Parathyroid adenoma (tissue), 2 donors: ENCODE measurements around the gene PLPP2.

ENCODE experiments used
- H2AFZ ChIP-seq: fragments of 300-600 bp; sonication (generic); one replicate; pipeline ENCODE4 v1.7.0; 2017; ENCODE audit warnings: antibody characterized with exemption, mild to moderate bottlenecking
- H3K27ac ChIP-seq: fragments of 300-600 bp; sonication (generic); one replicate; pipeline ENCODE4 v1.7.0; 2017
- H3K27me3 ChIP-seq: fragments of 300-600 bp; sonication (generic); one replicate; pipeline ENCODE4 v1.7.0; 2017; ENCODE audit warnings: low read length; ENCODE audit not compliant: control insufficient read depth, insufficient read depth
- H3K36me3 ChIP-seq: fragments of 300-600 bp; sonication (generic); one replicate; pipeline ENCODE4 v1.7.0; 2017; ENCODE audit warnings: low read length; ENCODE audit not compliant: control insufficient read depth, insufficient read depth
- H3K4me1 ChIP-seq: fragments of 300-600 bp; sonication (generic); one replicate; pipeline ENCODE4 v1.7.0; 2017; ENCODE audit warnings: control low read depth
- H3K4me2 ChIP-seq: fragments of 300-600 bp; sonication (generic); one replicate; pipeline ENCODE4 v1.7.0; 2017; ENCODE audit warnings: low read length
- H3K4me3 ChIP-seq: fragments of 300-600 bp; sonication (generic); one replicate; pipeline ENCODE4 v1.7.0; 2017; ENCODE audit warnings: low read depth, low read length
- H3K79me2 ChIP-seq: fragments of 300-600 bp; sonication (generic); one replicate; pipeline ENCODE4 v1.7.0; 2017; ENCODE audit warnings: control low read depth
- H3K9ac ChIP-seq: fragments of 300-600 bp; sonication (generic); one replicate; pipeline ENCODE4 v1.7.0; 2017; ENCODE audit warnings: mild to moderate bottlenecking
- H3K9me3 ChIP-seq: fragments of 300-600 bp; sonication (generic); one replicate; pipeline ENCODE4 v1.7.0; 2017; ENCODE audit warnings: low read length; ENCODE audit not compliant: control insufficient read depth
- TF ChIP-seq, protein P1 (sequence below): fragments of 300-600 bp; sonication (generic); IDR thresholded peaks from one replicate; pipeline ENCODE4 v1.7.0; 2017; ENCODE audit warnings: antibody characterized with exemption, mild to moderate bottlenecking
- donor health status: primary hyperparathyroidism.

The PLPP2 gene

DNA sequence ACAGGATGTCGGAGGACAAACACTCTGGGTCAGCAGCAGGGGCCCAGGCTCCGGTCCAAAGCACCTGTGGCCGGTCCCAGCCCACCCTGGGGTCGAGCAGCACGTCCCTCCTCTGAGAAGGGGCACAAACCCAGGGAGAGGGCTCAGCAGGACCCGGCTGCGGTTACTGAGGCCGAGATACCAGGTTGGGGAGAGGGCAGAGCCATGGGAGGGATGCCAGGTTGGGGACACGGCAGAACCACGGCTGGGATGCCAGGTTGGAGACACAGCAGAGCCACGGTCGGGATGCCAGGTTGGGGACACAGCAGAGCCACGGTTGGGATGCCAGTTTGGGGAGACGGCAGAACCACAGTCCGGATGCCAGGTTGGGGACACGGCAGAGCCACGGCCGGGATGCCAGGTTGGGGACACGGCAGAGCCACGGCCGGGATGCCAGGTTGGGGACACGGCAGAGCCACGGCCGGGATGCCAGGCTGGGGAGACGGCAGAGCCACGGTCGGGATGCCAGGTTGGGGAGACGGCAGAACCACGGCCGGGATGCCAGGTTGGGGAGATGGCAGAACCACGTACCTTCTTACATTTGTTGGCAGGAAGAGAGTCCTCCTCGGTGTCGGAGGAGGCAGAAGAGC is 34.8 kb upstream of the PLPP2 start:
- no peaks in the 10 kb centered on the region for H3K36me3 ChIP-seq
- TF ChIP-seq, protein P1, sequence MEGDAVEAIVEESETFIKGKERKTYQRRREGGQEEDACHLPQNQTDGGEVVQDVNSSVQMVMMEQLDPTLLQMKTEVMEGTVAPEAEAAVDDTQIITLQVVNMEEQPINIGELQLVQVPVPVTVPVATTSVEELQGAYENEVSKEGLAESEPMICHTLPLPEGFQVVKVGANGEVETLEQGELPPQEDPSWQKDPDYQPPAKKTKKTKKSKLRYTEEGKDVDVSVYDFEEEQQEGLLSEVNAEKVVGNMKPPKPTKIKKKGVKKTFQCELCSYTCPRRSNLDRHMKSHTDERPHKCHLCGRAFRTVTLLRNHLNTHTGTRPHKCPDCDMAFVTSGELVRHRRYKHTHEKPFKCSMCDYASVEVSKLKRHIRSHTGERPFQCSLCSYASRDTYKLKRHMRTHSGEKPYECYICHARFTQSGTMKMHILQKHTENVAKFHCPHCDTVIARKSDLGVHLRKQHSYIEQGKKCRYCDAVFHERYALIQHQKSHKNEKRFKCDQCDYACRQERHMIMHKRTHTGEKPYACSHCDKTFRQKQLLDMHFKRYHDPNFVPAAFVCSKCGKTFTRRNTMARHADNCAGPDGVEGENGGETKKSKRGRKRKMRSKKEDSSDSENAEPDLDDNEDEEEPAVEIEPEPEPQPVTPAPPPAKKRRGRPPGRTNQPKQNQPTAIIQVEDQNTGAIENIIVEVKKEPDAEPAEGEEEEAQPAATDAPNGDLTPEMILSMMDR, result no peak

DNA sequence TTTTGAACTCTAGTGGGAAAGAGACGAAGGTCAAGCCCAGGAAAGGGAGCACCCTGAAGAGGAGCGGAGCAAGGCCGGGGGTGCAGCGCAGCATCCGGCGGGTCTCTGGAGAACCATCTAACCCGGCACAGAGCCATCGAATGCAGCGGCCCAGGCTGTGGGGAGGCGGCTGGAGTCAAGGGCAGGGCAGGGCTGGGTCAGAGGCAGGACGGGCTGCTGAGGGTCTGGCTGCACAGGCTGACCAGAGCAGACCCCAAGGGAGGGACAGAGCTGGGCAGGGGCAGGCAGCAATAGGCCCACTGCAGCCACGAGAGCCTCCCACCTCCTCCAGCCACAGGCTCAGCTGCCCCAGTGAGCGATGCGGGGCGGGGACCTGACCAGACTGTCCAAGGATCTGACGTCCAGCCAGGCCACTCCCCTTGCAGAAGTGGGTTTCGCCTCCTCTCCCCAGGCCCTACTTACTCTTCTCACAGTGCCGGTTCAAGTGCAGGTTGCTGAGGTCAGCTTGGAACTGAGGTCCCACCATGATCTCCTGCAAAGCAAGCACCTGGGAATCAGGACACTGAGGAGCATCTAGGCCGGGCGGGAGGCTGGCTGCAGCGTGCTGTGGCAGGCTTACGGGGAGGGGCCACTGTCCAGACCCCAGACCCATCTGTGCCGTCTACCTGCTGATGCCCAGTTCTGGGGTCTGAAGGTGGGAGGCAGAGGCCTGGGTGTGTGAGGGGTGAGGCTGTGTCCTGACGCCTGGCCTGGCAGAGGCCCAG is 34.2 kb upstream of the PLPP2 start:
- Histone ChIP-seq H3K9me3 (no peaks in the 10 kb centered on the region), H3K4me2 (no peak overlapping the region), H3K27ac (no peak overlapping the region), H3K4me1 (no peaks in the 10 kb centered on the region), H3K36me3 (no peaks in the 10 kb centered on the region), H3K79me2 (peaks cover 30% of the 10 kb centered on the region), H3K27me3 (no peaks in the 10 kb centered on the region), H3K9ac (no peak overlapping the region), H3K4me3 (no peak overlapping the region), H2AFZ (no peak overlapping the region)
- TF ChIP-seq, protein P1, result no peak

More for the DNA sequence above, 34.8 kb upstream of the PLPP2 start:
- Histone ChIP-seq H3K27me3 (no peaks in the 10 kb centered on the region), H3K4me2 (no peak overlapping the region), H3K27ac (no peak overlapping the region), H2AFZ (no peak overlapping the region), H3K4me3 (no peak overlapping the region), H3K9ac (no peak overlapping the region), H3K4me1 (no peaks in the 10 kb centered on the region), H3K79me2 (peaks cover 35% of the 10 kb centered on the region), H3K9me3 (no peaks in the 10 kb centered on the region)

DNA sequence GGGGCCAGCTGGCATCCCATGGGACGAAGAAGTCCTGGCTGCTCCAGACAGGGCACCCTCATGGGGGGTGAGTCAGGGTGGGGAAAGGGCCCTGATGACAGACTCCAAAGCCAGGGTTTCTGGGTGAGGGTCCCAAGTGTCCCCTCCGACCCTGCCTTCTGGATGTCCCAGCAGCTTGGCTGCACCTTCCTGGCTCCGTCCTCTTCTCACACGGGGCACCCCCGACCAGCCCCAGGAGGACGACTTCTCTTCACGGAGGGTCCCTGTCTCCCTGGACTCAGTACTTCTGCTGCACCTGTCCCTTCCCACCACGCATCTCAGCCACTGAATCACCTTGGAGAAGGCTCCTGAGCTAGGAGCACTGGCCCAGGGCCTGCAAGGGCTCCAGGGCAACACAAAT is 33.5 kb upstream of the PLPP2 start:
- no peaks in the 10 kb centered on the region for H3K27me3 ChIP-seq
- no peak overlapping the region for H2AFZ ChIP-seq
- H3K36me3 ChIP-seq, result no peaks in the 10 kb centered on the region
- H3K27ac ChIP-seq, result no peak overlapping the region
- no peaks in the 10 kb centered on the region for H3K4me1 ChIP-seq
- peaks cover 30% of the 10 kb centered on the region for H3K79me2 ChIP-seq
- TF ChIP-seq, protein P1, result no peak
- no peaks in the 10 kb centered on the region for H3K9me3 ChIP-seq
- no peak overlapping the region for H3K9ac ChIP-seq
- H3K4me2 ChIP-seq, result no peak overlapping the region
- H3K4me3 ChIP-seq, result no peak overlapping the region

DNA sequence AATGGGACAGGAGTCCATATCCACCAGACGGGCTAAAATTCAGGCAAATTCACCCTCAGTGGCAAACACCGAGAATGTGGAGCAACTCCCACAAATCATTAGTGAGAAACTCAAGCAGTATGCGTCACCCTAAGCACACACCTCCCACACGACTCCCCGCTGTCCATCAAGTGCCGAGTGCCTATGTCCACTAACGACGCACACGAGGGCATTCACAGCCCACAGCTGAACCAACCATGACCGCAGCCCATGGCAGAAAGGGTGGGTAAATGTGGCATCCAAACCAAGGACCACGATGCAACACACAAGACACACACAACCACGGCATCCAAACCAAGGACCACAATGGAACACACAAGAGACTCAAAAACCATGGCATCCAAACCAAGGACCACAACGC is 31.4 kb upstream of the PLPP2 start:
- TF ChIP-seq, protein P1, result no peak
- Histone ChIP-seq H3K4me2 (no peak overlapping the region), H3K9ac (no peak overlapping the region), H3K36me3 (no peaks in the 10 kb centered on the region), H3K9me3 (no peaks in the 10 kb centered on the region), H3K27me3 (no peaks in the 10 kb centered on the region), H3K27ac (no peak overlapping the region), H3K79me2 (peaks cover 23% of the 10 kb centered on the region), H2AFZ (no peak overlapping the region), H3K4me3 (no peak overlapping the region), H3K4me1 (no peaks in the 10 kb centered on the region)

DNA sequence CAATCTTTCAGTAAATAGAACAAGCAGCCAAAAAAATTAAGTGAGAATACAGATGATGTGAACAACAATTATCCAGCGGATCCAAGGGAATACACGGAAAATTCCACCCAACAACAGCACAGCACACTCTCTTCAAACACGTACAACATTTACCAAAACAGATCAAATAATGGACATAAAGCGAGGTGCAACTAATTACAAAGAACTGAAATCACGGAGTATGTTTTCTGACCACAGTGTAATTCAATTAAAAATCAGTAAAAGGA is 27.2 kb upstream of the PLPP2 start:
- no peaks in the 10 kb centered on the region for H3K27me3 ChIP-seq
- H3K9me3 ChIP-seq, result no peaks in the 10 kb centered on the region
- TF ChIP-seq, protein P1, result no peak
- peaks cover 7% of the 10 kb centered on the region for H3K79me2 ChIP-seq
- no peak overlapping the region for H3K4me2 ChIP-seq
- H3K36me3 ChIP-seq, result no peaks in the 10 kb centered on the region
- no peak overlapping the region for H2AFZ ChIP-seq
- H3K4me3 ChIP-seq, result no peak overlapping the region
- no peaks in the 10 kb centered on the region for H3K4me1 ChIP-seq
- H3K9ac ChIP-seq, result no peak overlapping the region
- H3K27ac ChIP-seq, result no peak overlapping the region
